ENCODE results near the gene EML4.

EML4 gene

GRCh38 chr2:42317486-42317885 is 148.3 kb downstream of the EML4 start:
- no peak for TF ChIP-seq CTCF (IDR thresholded peaks at IDR 0.05; ENCODE audit: low read depth, low read length, missing control alignments)
- in situ Hi-C loops (cut with HindIII; ENCODE audit: low sequenced_read_pairs), result no loop called here
- no peak overlapping the region for H3K4me3 ChIP-seq (ENCODE audit: low read depth, low read length)
- DNase-seq (ENCODE audit: low read depth), result no peak

- in situ Hi-C loops (cut with HindIII; ENCODE audit: low sequenced_read_pairs), result no loop called here
- no peak for DNase-seq (ENCODE audit: low read depth)
- no peak for TF ChIP-seq CTCF (IDR thresholded peaks at IDR 0.05; ENCODE audit: low read depth, low read length, missing control alignments)
- H3K4me3 ChIP-seq (ENCODE audit: low read depth, low read length), result no peak overlapping the region
These were observed 148.8 kb downstream of the EML4 start for GRCh38 chr2:42317945-42318344.

GRCh38 chr2:42319265-42319664 is 150.1 kb downstream of the EML4 start:
- no peak for DNase-seq (ENCODE audit: low read depth)
- no peak overlapping the region for H3K4me3 ChIP-seq (ENCODE audit: low read depth, low read length)
- in situ Hi-C loops (cut with HindIII; ENCODE audit: low sequenced_read_pairs), result no loop called here
- no peak for TF ChIP-seq CTCF (IDR thresholded peaks at IDR 0.05; ENCODE audit: low read depth, low read length, missing control alignments)

- H3K4me3 ChIP-seq (ENCODE audit: low read depth, low read length), result no peak overlapping the region
- DNase-seq (ENCODE audit: low read depth), result no peak
- in situ Hi-C loops (cut with HindIII; ENCODE audit: low sequenced_read_pairs), result no loop called here
- no peak for TF ChIP-seq CTCF (IDR thresholded peaks at IDR 0.05; ENCODE audit: low read depth, low read length, missing control alignments)
These were observed 152.4 kb downstream of the EML4 start for GRCh38 chr2:42321452-42322064.

GRCh38 chr2:42324244-42324643 is 155.1 kb downstream of the EML4 start:
- no peak for TF ChIP-seq CTCF (IDR thresholded peaks at IDR 0.05; ENCODE audit: low read depth, low read length, missing control alignments)
- in situ Hi-C loops (cut with HindIII; ENCODE audit: low sequenced_read_pairs), result no loop called here
- no peak overlapping the region for H3K4me3 ChIP-seq (ENCODE audit: low read depth, low read length)
- DNase-seq (ENCODE audit: low read depth), result no peak

GRCh38 chr2:42324949-42325348 is 155.8 kb downstream of the EML4 start:
- in situ Hi-C loops (cut with HindIII; ENCODE audit: low sequenced_read_pairs), result no loop called here
- no peak for TF ChIP-seq CTCF (IDR thresholded peaks at IDR 0.05; ENCODE audit: low read depth, low read length, missing control alignments)
- no peak overlapping the region for H3K4me3 ChIP-seq (ENCODE audit: low read depth, low read length)
- DNase-seq (ENCODE audit: low read depth), result no peak

Measured in astrocyte of the cerebellum (primary cell).